Endothelial cell of umbilical vein (primary cell): ENCODE data around the gene EIF2S3B. TPM values are rescaled to one million over a fixed set of nuclear protein-coding genes. Genes with fewer than 3 reads are reported as not detected.

ENCODE experiments used
- BruUV-seq: library from RNA; stranded (reverse); fragments of 400-500 nt; replicated peaks from 2 replicates; lab custom pipeline; 2021; lab: Mats Ljungman, UMichigan
- CTCF ChIA-PET: fragments of 300-600, 350-600 bp; sonication (Branson Sonifier 250); formaldehyde crosslinking; loops from one replicate; lab custom pipeline; 2021; ENCODE audit warnings: antibody characterized with exemption, inconsistent platforms; lab: Charles Lee
- POLR2A ChIA-PET: fragments of 300-600, 350-600 bp; sonication (Branson Sonifier 250); formaldehyde crosslinking; loops from one replicate; lab custom pipeline; 2021; ENCODE audit warnings: antibody characterized with exemption, inconsistent platforms; lab: Charles Lee
- DNase-seq: peaks from one replicate; pipeline ENCODE4 v3.0.0-alpha.2; 2011; ENCODE audit warnings: low read depth, low spot score
- FAIRE-seq: peaks from 2 replicates; lab custom pipeline; 2011; peaks lifted over from hg19 to GRCh38; lab: Jason Lieb, UNC
- H2AFZ ChIP-seq: 2 replicates; pipeline ENCODE4 v1.6.0; 2012; ENCODE audit warnings: low read depth, low read length, control low read depth, inconsistent platforms
- H3K27ac ChIP-seq: 2 replicates; pipeline ENCODE4 v1.5.1; 2011; ENCODE audit warnings: low read depth, mild to moderate bottlenecking, control low read depth, low read length, moderate library complexity; ENCODE audit not compliant: insufficient read depth
- H3K27me3 ChIP-seq, 2 experiments: 2 replicates each; pipeline versions ENCODE4 v1.6.0 to v1.6.1; 2011; ENCODE audit warnings: low read length in 2 of 2, mixed read lengths in 1 of 2; ENCODE audit not compliant: control insufficient read depth in 2 of 2, insufficient read depth in 2 of 2
- H3K36me3 ChIP-seq, 2 experiments: 2 replicates in 1 of 2; 3 replicates in 1 of 2; pipeline ENCODE4 v1.5.1; 2011; ENCODE audit warnings: low read length in 2 of 2, mild to moderate bottlenecking in 1 of 2, moderate library complexity in 1 of 2; ENCODE audit not compliant: control insufficient read depth in 2 of 2, insufficient read depth in 2 of 2; ENCODE audit errors: extremely low read depth in 1 of 2
- H3K4me1 ChIP-seq: 3 replicates; pipeline ENCODE4 v1.5.1; 2011; ENCODE audit warnings: mild to moderate bottlenecking, low read length; ENCODE audit not compliant: control insufficient read depth, insufficient read depth; ENCODE audit errors: extremely low read depth
- H3K4me2 ChIP-seq: 2 replicates; pipeline ENCODE4 v1.6.1; 2011; ENCODE audit warnings: low read length, control low read depth, mixed read lengths; ENCODE audit not compliant: insufficient read depth
- H3K4me3 ChIP-seq, 3 experiments: fragments of 200-600 bp in 1 of 3; sonication (generic), shearing (Covaris generic) in 1 of 3; replicated peaks in 1 of 3; 2 replicates each; pipeline ENCODE4 v1.5.1; 2011 to 2016; ENCODE audit warnings: control low read depth in 3 of 3, low read length in 3 of 3, mild to moderate bottlenecking in 2 of 3, inconsistent platforms in 1 of 3, low read depth in 1 of 3, moderate library complexity in 1 of 3; ENCODE audit not compliant: insufficient read depth in 1 of 3
- H3K79me2 ChIP-seq: 2 replicates; pipeline ENCODE4 v1.6.0; 2012; ENCODE audit warnings: low read length, inconsistent platforms; ENCODE audit not compliant: control insufficient read depth, insufficient read depth
- H3K9ac ChIP-seq: replicated peaks from 2 replicates; pipeline ENCODE3; 2011; ENCODE audit warnings: low read length, control low read depth; ENCODE audit not compliant: insufficient read depth; ENCODE audit errors: extremely low read depth
- H3K9me1 ChIP-seq: replicated peaks from 3 replicates; pipeline ENCODE4 v1.6.0; 2011; ENCODE audit warnings: mild to moderate bottlenecking, low read length; ENCODE audit not compliant: control insufficient read depth, insufficient read depth; ENCODE audit errors: extremely low read depth
- H3K9me3 ChIP-seq: replicated peaks from 2 replicates; pipeline ENCODE4 v1.5.1; 2012; ENCODE audit warnings: low read length, inconsistent platforms; ENCODE audit not compliant: control insufficient read depth, insufficient read depth
- H4K20me1 ChIP-seq: replicated peaks from 2 replicates; pipeline ENCODE3; 2011; ENCODE audit warnings: mild to moderate bottlenecking, low read length; ENCODE audit not compliant: control insufficient read depth, insufficient read depth; ENCODE audit errors: extremely low read depth
- EZH2 ChIP-seq: IDR thresholded peaks from 2 replicates; pipeline ENCODE4 v1.6.1; 2012; ENCODE audit warnings: borderline replicate concordance, low read depth, mild to moderate bottlenecking, moderate library complexity, low read length, inconsistent platforms; ENCODE audit not compliant: severe bottlenecking
- GATA2 ChIP-seq: IDR thresholded peaks from 2 replicates; pipeline ENCODE4 v1.7.0; 2011; ENCODE audit warnings: low read depth, mild to moderate bottlenecking, moderate library complexity, mixed read lengths, low read length; ENCODE audit not compliant: insufficient read length, insufficient read depth
- MAX ChIP-seq: IDR thresholded peaks from 2 replicates; pipeline ENCODE4 v1.6.1; 2011; ENCODE audit not compliant: insufficient read depth, insufficient read length
- MYC ChIP-seq: IDR thresholded peaks from one replicate; pipeline ENCODE4 v1.6.1; 2011; ENCODE audit warnings: mild to moderate bottlenecking, low read depth, low read length
- POLR2A ChIP-seq: IDR thresholded peaks from 2 replicates; pipeline ENCODE4 v1.6.1; 2012; ENCODE audit warnings: low read depth, mild to moderate bottlenecking, control low read depth, low read length
- POLR2AphosphoS5 ChIP-seq: IDR thresholded peaks from 2 replicates; pipeline ENCODE4 v1.6.1; 2012; ENCODE audit warnings: low read depth, mild to moderate bottlenecking, control low read depth, low read length, moderate library complexity; ENCODE audit not compliant: insufficient read depth
- dilution Hi-C: fragments of 300-500 bp; cut with MboI; formaldehyde crosslinking; loops from one replicate; pipeline ENCODE4 v1.15.0; 2019; ENCODE audit warnings: low sequenced_read_pairs; ENCODE audit not compliant: extremely low pct_ligation_motif_present
- intact Hi-C: fragments of 100-400 bp; cut with micrococcal nuclease; formaldehyde crosslinking; loops from one replicate; pipeline ENCODE4 v1.10.0; 2022
- polyA plus RNA-seq, 4 experiments: library from polyadenylated mRNA; depleted of rRNA in 3 of 4; stranded (reverse) in 3 of 4; unstranded in 1 of 4; fragments of >200 nt; gene quantifications; 2 replicates each; pipeline versions ENCODE4 v1.2.1 to v1.2.3, GENCODE V29; 2011 to 2012; ENCODE audit warnings: missing spikeins in 1 of 4
- total RNA-seq: library from RNA; stranded (reverse); gene quantifications from 2 replicates; pipeline ENCODE4 v1.2.3, GENCODE V29; 2021
- TF ChIP-seq, protein P1 (sequence below), 2 donors: IDR thresholded peaks; 1 replicate in 1 of 2; 2 replicates in 1 of 2; pipeline ENCODE4 v1.5.1; 2011; ENCODE audit warnings: low read length in 2 of 2, mild to moderate bottlenecking in 2 of 2, moderate library complexity in 2 of 2, control low read depth in 1 of 2, inconsistent platforms in 1 of 2, low read depth in 1 of 2; ENCODE audit not compliant: insufficient read depth in 1 of 2; ENCODE audit errors: extremely low read depth in 1 of 2

The EIF2S3B gene
- total and polyA plus RNA-seq, 2 donors (not counting 3 experiments of a cell fraction or from before 2014, with no cell fraction given) = 0.21 to 0.55 TPM

- Histone ChIP-seq H3K36me3 (no peaks in the 10 kb centered on the region), H3K9me3 (no peaks in the 10 kb centered on the region), H3K4me3 (no peak overlapping the region), H3K27me3 (no peaks in the 10 kb centered on the region), H3K4me2 (no peak overlapping the region), H3K79me2 (no peaks in the 10 kb centered on the region), H3K9me1 (no peaks in the 10 kb centered on the region), H2AFZ (no peak overlapping the region), H4K20me1 (no peaks in the 10 kb centered on the region), H3K27ac (no peak overlapping the region), H3K9ac (no peak overlapping the region), H3K4me1 (no peaks in the 10 kb centered on the region)
- ChIA-PET POLR2A (no interaction called here), CTCF (interaction anchor here (0.8 to 2.0 kb wide), 3 partner anchors 9 to 50 kb away, joined by 3 to 4 read pairs (median 3); no protein-coding TSS in a partner anchor)
- no TSS peak for BruUV-seq
- no peak for DNase-seq
- FAIRE-seq = no peak
- dilution Hi-C loops (no loop called here), intact Hi-C loops (no loop called here)
- TF ChIP-seq, protein P1, sequence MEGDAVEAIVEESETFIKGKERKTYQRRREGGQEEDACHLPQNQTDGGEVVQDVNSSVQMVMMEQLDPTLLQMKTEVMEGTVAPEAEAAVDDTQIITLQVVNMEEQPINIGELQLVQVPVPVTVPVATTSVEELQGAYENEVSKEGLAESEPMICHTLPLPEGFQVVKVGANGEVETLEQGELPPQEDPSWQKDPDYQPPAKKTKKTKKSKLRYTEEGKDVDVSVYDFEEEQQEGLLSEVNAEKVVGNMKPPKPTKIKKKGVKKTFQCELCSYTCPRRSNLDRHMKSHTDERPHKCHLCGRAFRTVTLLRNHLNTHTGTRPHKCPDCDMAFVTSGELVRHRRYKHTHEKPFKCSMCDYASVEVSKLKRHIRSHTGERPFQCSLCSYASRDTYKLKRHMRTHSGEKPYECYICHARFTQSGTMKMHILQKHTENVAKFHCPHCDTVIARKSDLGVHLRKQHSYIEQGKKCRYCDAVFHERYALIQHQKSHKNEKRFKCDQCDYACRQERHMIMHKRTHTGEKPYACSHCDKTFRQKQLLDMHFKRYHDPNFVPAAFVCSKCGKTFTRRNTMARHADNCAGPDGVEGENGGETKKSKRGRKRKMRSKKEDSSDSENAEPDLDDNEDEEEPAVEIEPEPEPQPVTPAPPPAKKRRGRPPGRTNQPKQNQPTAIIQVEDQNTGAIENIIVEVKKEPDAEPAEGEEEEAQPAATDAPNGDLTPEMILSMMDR (IDR thresholded peaks at IDR 0.05; ENCODE audit: extremely low read depth in 1 of 2, insufficient read depth in 1 of 2, low read depth in 1 of 2, low read length in 2 of 2) = no peak
- TF ChIP-seq MAX = no peak
- no peak for TF ChIP-seq POLR2A
- no peak for TF ChIP-seq MYC
Observed at GRCh38 chr12:10511756-10512355, 6.2 kb downstream of the EIF2S3B start.

- no peaks in the 10 kb centered on the region for H3K79me2 ChIP-seq
- no peaks in the 10 kb centered on the region for H3K27me3 ChIP-seq
- ChIA-PET CTCF (interaction anchor here (0.9 kb wide), 1 partner anchor 49 kb away, joined by 3 read pairs; no protein-coding TSS in a partner anchor), POLR2A (no interaction called here)
- intact Hi-C loops = no loop called here
- H3K36me3 ChIP-seq = no peaks in the 10 kb centered on the region
- no peak overlapping the region for H3K4me3 ChIP-seq
- DNase-seq (no peak), FAIRE-seq (no peak)
- dilution Hi-C loops = no loop called here
- H4K20me1 ChIP-seq = no peaks in the 10 kb centered on the region
- H3K9ac ChIP-seq = no peak overlapping the region
- no peaks in the 10 kb centered on the region for H3K9me1 ChIP-seq
- TF ChIP-seq GATA2 (no peak), EZH2 (no peak), MYC (no peak), POLR2A (no peak), MAX (no peak), POLR2AphosphoS5 (no peak)
- TF ChIP-seq, protein P1 (IDR thresholded peaks at IDR 0.05; ENCODE audit: extremely low read depth in 1 of 2, insufficient read depth in 1 of 2, low read depth in 1 of 2, low read length in 2 of 2) = no peak
- H3K27ac ChIP-seq = no peak overlapping the region
- BruUV-seq = no TSS peak
- no peaks in the 10 kb centered on the region for H3K4me1 ChIP-seq
- H3K9me3 ChIP-seq = no peaks in the 10 kb centered on the region
- no peak overlapping the region for H3K4me2 ChIP-seq
- H2AFZ ChIP-seq = no peak overlapping the region
Observed at GRCh38 chr12:10512798-10513197, 7.1 kb downstream of the EIF2S3B start.
